IMR-90 (cell line): Measurements from ENCODE around the gene NSUN5. TPM values are rescaled to one million over a fixed set of nuclear protein-coding genes. Genes with fewer than 3 reads are reported as not detected.
"Not testable (repeated sequence)": the region's sequence is repeated elsewhere in the genome, so short reads cannot be mapped to it uniquely, and the experiment has no call there.

Experiments used
- ATAC-seq: fragments of 200-7000 bp; cut with Tn5 transposase; 2 replicates; pipeline ENCODE4 v1.9.1; 2020; ENCODE audit warnings: low read depth, mild to moderate bottlenecking, moderate library complexity
- BruUV-seq: library from RNA; stranded (reverse); fragments of 400-500 nt; replicated peaks from 2 replicates; lab custom pipeline; 2021; lab: Mats Ljungman, UMichigan
- CTCF ChIA-PET: fragments of 300-600 bp; formaldehyde crosslinking; extraction: SDS; loops from one replicate; lab custom pipeline; 2021; ENCODE audit warnings: antibody characterized with exemption; lab: Yijun Ruan, JAX
- POLR2A ChIA-PET: fragments of 300-600 bp; sonication (Branson Sonifier 250); formaldehyde crosslinking; loops from one replicate; lab custom pipeline; 2022; ENCODE audit warnings: antibody characterized with exemption; ENCODE audit not compliant: unreplicated experiment; lab: Charles Lee
- DNase-seq: peaks from one replicate; pipeline ENCODE4 v3.0.0; 2013
- H2AFZ ChIP-seq: replicated peaks from 2 replicates; pipeline ENCODE3; 2013; ENCODE audit warnings: low read length, mild to moderate bottlenecking; ENCODE audit not compliant: poor library complexity
- H2AK5ac ChIP-seq: 2 replicates; pipeline ENCODE4 v1.6.1; 2013; ENCODE audit warnings: low read depth, low read length, inconsistent platforms
- H2AK9ac ChIP-seq: replicated peaks from 2 replicates; pipeline ENCODE3; 2013; ENCODE audit warnings: mild to moderate bottlenecking, low read depth, low read length, moderate library complexity; ENCODE audit not compliant: poor library complexity
- H2BK120ac ChIP-seq: 2 replicates; pipeline ENCODE4 v1.6.1; 2013; ENCODE audit warnings: low read depth, low read length, inconsistent platforms
- H2BK15ac ChIP-seq: 3 replicates; pipeline ENCODE4 v1.6.1; 2013; ENCODE audit warnings: low read depth, low read length, inconsistent platforms
- H2BK20ac ChIP-seq: 2 replicates; pipeline ENCODE4 v1.6.1; 2013; ENCODE audit warnings: low read depth, mild to moderate bottlenecking, inconsistent platforms, low read length, moderate library complexity
- H2BK5ac ChIP-seq: 2 replicates; pipeline ENCODE4 v1.6.1; 2013; ENCODE audit warnings: mild to moderate bottlenecking, low read depth, low read length, inconsistent platforms; ENCODE audit not compliant: poor library complexity, severe bottlenecking
- H3K14ac ChIP-seq: replicated peaks from 2 replicates; pipeline ENCODE4 v1.6.1; 2013; ENCODE audit warnings: low read depth, low read length, inconsistent platforms
- H3K18ac ChIP-seq: 2 replicates; pipeline ENCODE4 v1.6.1; 2013; ENCODE audit warnings: low read depth, low read length, control low read depth
- H3K23ac ChIP-seq: 2 replicates; pipeline ENCODE4 v1.6.1; 2013; ENCODE audit warnings: low read depth, low read length, inconsistent platforms
- H3K27ac ChIP-seq: 2 replicates; pipeline ENCODE4 v1.5.1; 2013; ENCODE audit warnings: mild to moderate bottlenecking, control low read depth, low read length; ENCODE audit not compliant: insufficient read depth
- H3K27me3 ChIP-seq: 2 replicates; pipeline ENCODE4 v1.6.1; 2013; ENCODE audit warnings: low read length; ENCODE audit not compliant: control insufficient read depth, insufficient read depth
- H3K36me3 ChIP-seq: 2 replicates; pipeline ENCODE4 v1.6.1; 2013; ENCODE audit warnings: low read length, mixed read lengths; ENCODE audit not compliant: control insufficient read depth, insufficient read depth
- H3K4ac ChIP-seq: 2 replicates; pipeline ENCODE4 v1.6.1; 2013; ENCODE audit warnings: low read depth, low read length, inconsistent platforms
- H3K4me1 ChIP-seq: 2 replicates; pipeline ENCODE4 v1.6.1; 2013; ENCODE audit warnings: low read length, mixed read lengths; ENCODE audit not compliant: control insufficient read depth, insufficient read depth
- H3K4me2 ChIP-seq: 2 replicates; pipeline ENCODE4 v1.6.1; 2013; ENCODE audit warnings: low read depth, mild to moderate bottlenecking, control low read depth, low read length, moderate library complexity
- H3K4me3 ChIP-seq: 2 replicates; pipeline ENCODE4 v1.5.1; 2013; ENCODE audit warnings: low read depth, mild to moderate bottlenecking, control low read depth, low read length, moderate library complexity; ENCODE audit not compliant: insufficient read depth
- H3K56ac ChIP-seq: 2 replicates; pipeline ENCODE4 v1.6.1; 2013; ENCODE audit warnings: low read length, inconsistent platforms; ENCODE audit not compliant: insufficient read depth; ENCODE audit errors: extremely low read depth
- H3K79me1 ChIP-seq, 2 experiments: 2 replicates each; pipeline ENCODE4 v1.6.1; 2013; ENCODE audit warnings: low read length in 2 of 2, inconsistent platforms in 1 of 2, low read depth in 1 of 2
- H3K9ac ChIP-seq: 2 replicates; pipeline ENCODE4 v1.6.1; 2013; ENCODE audit warnings: low read depth, low read length, control low read depth
- H3K9me1 ChIP-seq: 2 replicates; pipeline ENCODE4 v1.6.1; 2013; ENCODE audit warnings: low read length, inconsistent platforms; ENCODE audit not compliant: insufficient read depth
- H3K9me3 ChIP-seq: 2 replicates; pipeline ENCODE4 v1.6.1; 2013; ENCODE audit warnings: low read length; ENCODE audit not compliant: control insufficient read depth, insufficient read depth
- H4K20me1 ChIP-seq: 2 replicates; pipeline ENCODE4 v1.6.1; 2013; ENCODE audit warnings: low read length, inconsistent platforms; ENCODE audit not compliant: insufficient read depth
- H4K5ac ChIP-seq: 2 replicates; pipeline ENCODE4 v1.6.1; 2013; ENCODE audit warnings: mild to moderate bottlenecking, low read depth, low read length, control low read depth
- H4K8ac ChIP-seq, 2 experiments: 2 replicates each; pipeline ENCODE4 v1.6.1; 2013; ENCODE audit warnings: low read depth in 2 of 2, low read length in 2 of 2, control low read depth in 1 of 2, inconsistent platforms in 1 of 2
- H4K91ac ChIP-seq: 2 replicates; pipeline ENCODE4 v1.6.1; 2013; ENCODE audit warnings: low read depth, low read length, inconsistent platforms; ENCODE audit not compliant: insufficient read depth
- WGBS, 2 experiments: methylation state at CpG; one replicate each; pipeline versions ENCODE4 v1.1.5 to v1.1.7; 2013; ENCODE audit warnings: missing lambda C conversion rate in 2 of 2; ENCODE audit not compliant: insufficient read length in 1 of 2; ENCODE audit errors: extremely low coverage in 2 of 2; 5-methylcytosine and 5-hydroxymethylcytosine counted together
- dilution Hi-C: fragments of 300-500 bp; cut with HindIII; formaldehyde crosslinking; loops from one replicate; pipeline ENCODE4 v1.14.3; 2018; ENCODE audit warnings: low sequenced_read_pairs; ENCODE audit not compliant: unreplicated experiment
- in situ Hi-C: fragments of 300-500 bp; cut with MboI; formaldehyde crosslinking; loops from 3 replicates; pipeline ENCODE4 v1.14.3; 2019; ENCODE audit warnings: low sequenced_read_pairs, inconsistent platforms, mixed read lengths
- intact Hi-C: fragments of 100-400 bp; cut with micrococcal nuclease; formaldehyde crosslinking; loops from 2 replicates; pipeline ENCODE4 v1.10.0; 2022
- polyA plus RNA-seq, 3 experiments: library from polyadenylated mRNA; depleted of rRNA; stranded (reverse); fragments of >200 nt; gene quantifications; 2 replicates each; pipeline ENCODE4 v1.2.3, GENCODE V29; 2012; ENCODE audit warnings: low replicate concordance in 1 of 3
- total RNA-seq: library from RNA; depleted of rRNA; stranded (reverse); fragments of >200 nt; gene quantifications from 2 replicates; pipeline ENCODE4 v1.2.3, GENCODE V29; 2012

The NSUN5 gene
- total and polyA plus RNA-seq, 2 of the 4 experiments (the other 2 are of a cell fraction), result 10.0 to 17.7 TPM

DNA sequence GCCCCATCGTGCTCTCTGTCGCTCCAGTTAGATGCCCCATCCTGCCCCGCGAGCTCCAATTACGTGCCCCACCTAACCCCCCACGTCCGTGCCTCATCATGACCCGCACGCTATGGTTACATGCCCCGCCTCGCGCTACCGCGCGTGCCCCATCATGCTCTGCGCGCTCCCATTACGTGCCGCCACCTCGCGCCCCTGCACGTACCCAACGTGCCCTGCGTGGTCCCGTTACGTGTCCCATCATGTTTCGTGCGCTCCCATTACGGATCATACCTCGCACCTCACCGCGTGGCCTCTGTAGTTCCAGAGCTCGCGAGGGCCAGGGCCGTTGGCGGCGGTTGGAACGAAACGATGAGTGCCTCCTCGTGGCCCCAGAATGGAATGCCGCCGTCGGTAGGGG lies 19.3 kb upstream of the NSUN5 start, which contains the start of the genes FKBP6 and TRIM50:
Gene FKBP6 (plus strand): TSS at position 240 of the 400 bp plus-strand sequence. CDS start 268 bp downstream, outside the sequence.
Gene TRIM50 (minus strand): TSS at position 161 of the 400 bp plus-strand sequence. CDS start 3,295 bp downstream, outside the sequence.
- H4K91ac ChIP-seq, intact Hi-C loops, POLR2A ChIA-PET: not testable (repeated sequence)

GRCh38 chr7:73327449-73327848 lies 18.8 kb upstream of the NSUN5 start:
- POLR2A ChIA-PET, H2BK5ac ChIP-seq, intact Hi-C loops, H3K9me1 ChIP-seq, H3K4ac ChIP-seq, H3K4me1 ChIP-seq, H3K4me3 ChIP-seq, CTCF ChIA-PET, H2AK9ac ChIP-seq, H3K23ac ChIP-seq, H2AFZ ChIP-seq, H3K9me3 ChIP-seq, dilution Hi-C loops, H3K27me3 ChIP-seq, H2BK15ac ChIP-seq, H3K27ac ChIP-seq, H3K9ac ChIP-seq, H3K36me3 ChIP-seq, in situ Hi-C loops, H3K14ac ChIP-seq, H3K18ac ChIP-seq, H4K5ac ChIP-seq, H4K8ac ChIP-seq, DNase-seq, BruUV-seq, ATAC-seq, H3K79me1 ChIP-seq, H4K91ac ChIP-seq, H3K4me2 ChIP-seq, H4K20me1 ChIP-seq, H2BK20ac ChIP-seq, H2BK120ac ChIP-seq, H3K56ac ChIP-seq, H2AK5ac ChIP-seq: not testable (repeated sequence)
- no CpG with 5 or more reads among the region's 13 CpGs for WGBS, 2 experiments

More for the DNA sequence above, 19.3 kb upstream of the NSUN5 start, which contains the start of the genes FKBP6 and TRIM50:
- H3K9me3 ChIP-seq, H3K27me3 ChIP-seq, in situ Hi-C loops, H3K4me1 ChIP-seq, H2BK120ac ChIP-seq, DNase-seq, H3K14ac ChIP-seq, BruUV-seq, H2BK20ac ChIP-seq, CTCF ChIA-PET, H2BK5ac ChIP-seq, H2AFZ ChIP-seq, H3K23ac ChIP-seq, H3K56ac ChIP-seq, H3K4ac ChIP-seq, H2BK15ac ChIP-seq, H3K4me3 ChIP-seq, H4K8ac ChIP-seq, dilution Hi-C loops, ATAC-seq, H3K27ac ChIP-seq, H3K36me3 ChIP-seq, H3K4me2 ChIP-seq, H3K9ac ChIP-seq, H3K18ac ChIP-seq, H4K20me1 ChIP-seq, H3K79me1 ChIP-seq, H3K9me1 ChIP-seq, H4K5ac ChIP-seq, H2AK9ac ChIP-seq, H2AK5ac ChIP-seq: not testable (repeated sequence)
- WGBS, 2 experiments, result 94% methylated on average over 16 of the region's 43 CpGs; no CpG with 5 or more reads in 1 of the 2 experiments
